Measurements from ENCODE around the gene DMXL2.

The DMXL2 gene

GRCh38 chr15:51416129-51416528 lies 206.4 kb downstream of the DMXL2 start:
- no peak for TF ChIP-seq CTCF (IDR thresholded peaks at IDR 0.05; ENCODE audit: insufficient read depth, low read length, poor library complexity, severe bottlenecking)
- no peak for TF ChIP-seq EZH2phosphoT487 (conservative IDR thresholded peaks at IDR 0.05; ENCODE audit: low read length)
- Histone ChIP-seq H3K9me2 (replicated peaks; ENCODE audit: insufficient read depth, low read length) (no peaks in the 10 kb centered on the region), H3K27me3 (ENCODE audit: low read length) (no peaks in the 10 kb centered on the region), H3K36me3 (ENCODE audit: low read length) (no peaks in the 10 kb centered on the region), H4K20me1 (ENCODE audit: low read depth, low read length) (no peaks in the 10 kb centered on the region), H3K27ac (ENCODE audit: low read depth, low read length) (no peak overlapping the region), H3K4me2 (ENCODE audit: low read depth, low read length, poor library complexity, severe bottlenecking) (no peak overlapping the region), H3K79me2 (ENCODE audit: insufficient read depth, low read length) (no peaks in the 10 kb centered on the region), H3K4me3 (ENCODE audit: insufficient read depth, low read length, poor library complexity, severe bottlenecking) (no peak overlapping the region), H3F3A (ENCODE audit: insufficient read depth) (no peaks in the 10 kb centered on the region), H3K9me3 (ENCODE audit: insufficient read depth, low read length) (no peaks in the 10 kb centered on the region), H2AFZ (ENCODE audit: low read depth, low read length, severe bottlenecking) (no peak overlapping the region), H3K9ac (ENCODE audit: low read length) (no peak overlapping the region)

- Histone ChIP-seq H3K4me2 (ENCODE audit: low read depth, low read length, poor library complexity, severe bottlenecking) (no peak overlapping the region), H3F3A (ENCODE audit: insufficient read depth) (no peaks in the 10 kb centered on the region), H3K36me3 (ENCODE audit: low read length) (no peaks in the 10 kb centered on the region), H3K9me2 (replicated peaks; ENCODE audit: insufficient read depth, low read length) (no peaks in the 10 kb centered on the region), H3K79me2 (ENCODE audit: insufficient read depth, low read length) (no peaks in the 10 kb centered on the region), H2AFZ (ENCODE audit: low read depth, low read length, severe bottlenecking) (no peak overlapping the region), H4K20me1 (ENCODE audit: low read depth, low read length) (no peaks in the 10 kb centered on the region), H3K27me3 (ENCODE audit: low read length) (no peaks in the 10 kb centered on the region), H3K9me3 (ENCODE audit: insufficient read depth, low read length) (no peaks in the 10 kb centered on the region), H3K27ac (ENCODE audit: low read depth, low read length) (no peak overlapping the region), H3K4me3 (ENCODE audit: insufficient read depth, low read length, poor library complexity, severe bottlenecking) (no peak overlapping the region), H3K9ac (ENCODE audit: low read length) (no peak overlapping the region)
- TF ChIP-seq CTCF (IDR thresholded peaks at IDR 0.05; ENCODE audit: insufficient read depth, low read length, poor library complexity, severe bottlenecking) (no peak), EZH2phosphoT487 (conservative IDR thresholded peaks at IDR 0.05; ENCODE audit: low read length) (no peak)
These were observed 208.2 kb downstream of the DMXL2 start for GRCh38 chr15:51414256-51414860.

GRCh38 chr15:51405693-51406523 lies 216.7 kb downstream of the DMXL2 start:
- Histone ChIP-seq H4K20me1 (ENCODE audit: low read depth, low read length) (no peaks in the 10 kb centered on the region), H3K9me3 (ENCODE audit: insufficient read depth, low read length) (no peaks in the 10 kb centered on the region), H3K27ac (ENCODE audit: low read depth, low read length) (no peak overlapping the region), H3K79me2 (ENCODE audit: insufficient read depth, low read length) (no peaks in the 10 kb centered on the region), H2AFZ (ENCODE audit: low read depth, low read length, severe bottlenecking) (no peak overlapping the region), H3K4me2 (ENCODE audit: low read depth, low read length, poor library complexity, severe bottlenecking) (no peak overlapping the region), H3F3A (ENCODE audit: insufficient read depth) (no peaks in the 10 kb centered on the region), H3K4me3 (ENCODE audit: insufficient read depth, low read length, poor library complexity, severe bottlenecking) (no peak overlapping the region), H3K9ac (ENCODE audit: low read length) (no peak overlapping the region), H3K36me3 (ENCODE audit: low read length) (no peaks in the 10 kb centered on the region), H3K9me2 (replicated peaks; ENCODE audit: insufficient read depth, low read length) (no peaks in the 10 kb centered on the region), H3K27me3 (ENCODE audit: low read length) (no peaks in the 10 kb centered on the region)
- no peak for TF ChIP-seq CTCF (IDR thresholded peaks at IDR 0.05; ENCODE audit: insufficient read depth, low read length, poor library complexity, severe bottlenecking)

Measured in SU-DHL-6 (cell line).